ENCODE measurements around the gene PADI4.

The PADI4 gene

GRCh38 chr1:17307946-17308345 is at the start of gene PADI4:
TSS of gene PADI4 (plus strand) at chr1:17308197. CDS start at chr1:17308223, 26 bp downstream.
- Histone ChIP-seq H3K4me3 (ENCODE audit: low read depth, low read length) (no peak within 1 kb of the TSS), H3K4me1 (ENCODE audit: control insufficient read depth, insufficient read depth, low read length) (no peaks in the 10 kb centered on the region), H3K36me3 (ENCODE audit: control insufficient read depth in 2 of 2, insufficient read depth in 1 of 2, low read length in 2 of 2) (no peaks in the 10 kb centered on the region), H3K27ac (ENCODE audit: extremely low read depth, low read depth, low read length) (no peak within 1 kb of the TSS), H3K9me3 (ENCODE audit: control insufficient read depth, insufficient read depth, low read depth, low read length) (no peaks in the 10 kb centered on the region)
- POLR2A ChIA-PET: no interaction called here
- CTCF ChIA-PET: interaction anchor here (0.8 to 1.4 kb wide), 2 partner anchors 14 to 49 kb away, joined by 3 read pairs; no protein-coding TSS in a partner anchor
- TF ChIP-seq ZNF610 (tag by site-specific recombination; IDR thresholded peaks at IDR 0.05; ENCODE audit: borderline replicate concordance) (no peak), KLF1 (tag by site-specific recombination; IDR thresholded peaks at IDR 0.05) (no peak)

- CTCF ChIA-PET: interaction anchor here (0.6 to 5.7 kb wide), 8 partner anchors 16 to 1713 kb away, joined by 3 to 25 read pairs (median 5); no protein-coding TSS in a partner anchor
- no peak for TF ChIP-seq ZBTB20 (tag by site-specific recombination; IDR thresholded peaks at IDR 0.05)
- TF ChIP-seq SCRT1 (tag by site-specific recombination; IDR thresholded peaks at IDR 0.05; ENCODE audit: borderline replicate concordance): peak; percentile 4; the same call in 1 of the 2 replicates
- TF ChIP-seq SCRT2 (tag by site-specific recombination; IDR thresholded peaks at IDR 0.05): 0 out of 2 replicates have a peak, but pooled peaks have one; percentile 23
- TF ChIP-seq RBAK (tag by site-specific recombination; IDR thresholded peaks at IDR 0.05): no peak
- TF ChIP-seq ZNF335 (tag by site-specific recombination; conservative IDR thresholded peaks at IDR 0.05): no peak
These were observed 49.3 kb upstream of the PADI4 start for GRCh38 chr1:17258758-17259130.

GRCh38 chr1:17259233-17259873 is 48.6 kb upstream of the PADI4 start:
- POLR2A ChIA-PET: no interaction called here
- CTCF ChIA-PET: interaction anchor here (0.6 to 5.7 kb wide), 7 partner anchors 15 to 1713 kb away, joined by 3 to 25 read pairs (median 6); no protein-coding TSS in a partner anchor
- Histone ChIP-seq H3K27ac (ENCODE audit: extremely low read depth, low read depth, low read length) (no peak overlapping the region), H3K36me3 (ENCODE audit: control insufficient read depth in 2 of 2, insufficient read depth in 1 of 2, low read length in 2 of 2) (no peaks in the 10 kb centered on the region), H3K9me3 (ENCODE audit: control insufficient read depth, insufficient read depth, low read depth, low read length) (no peaks in the 10 kb centered on the region), H3K4me1 (ENCODE audit: control insufficient read depth, insufficient read depth, low read length) (no peaks in the 10 kb centered on the region), H3K4me3 (ENCODE audit: low read depth, low read length) (no peak overlapping the region)
- TF ChIP-seq ZFHX2 (tag by site-specific recombination; conservative IDR thresholded peaks at IDR 0.05) (0 out of 2 replicates have a peak, but pooled peaks have one; percentile 1), ZNF558 (tag by site-specific recombination; IDR thresholded peaks at IDR 0.05) (no peak)

More at GRCh38 chr1:17258758-17259130, 49.3 kb upstream of the PADI4 start:
- POLR2A ChIA-PET: no interaction called here
- H3K9me3 ChIP-seq (ENCODE audit: control insufficient read depth, insufficient read depth, low read depth, low read length): no peaks in the 10 kb centered on the region
- H3K4me1 ChIP-seq (ENCODE audit: control insufficient read depth, insufficient read depth, low read length): no peaks in the 10 kb centered on the region
- no peaks in the 10 kb centered on the region for H3K36me3 ChIP-seq (ENCODE audit: control insufficient read depth in 2 of 2, insufficient read depth in 1 of 2, low read length in 2 of 2)
- H3K4me3 ChIP-seq (ENCODE audit: low read depth, low read length): no peak overlapping the region
- H3K27ac ChIP-seq (ENCODE audit: extremely low read depth, low read depth, low read length): no peak overlapping the region

GRCh38 chr1:17260264-17260663 is 47.7 kb upstream of the PADI4 start:
- ChIA-PET POLR2A (no interaction called here), CTCF (interaction anchor here (3.5 to 5.7 kb wide), 2 partner anchors 14 to 23 kb away, joined by 13 to 25 read pairs; no protein-coding TSS in a partner anchor)
- no peak overlapping the region for H3K27ac ChIP-seq (ENCODE audit: extremely low read depth, low read depth, low read length)
- H3K9me3 ChIP-seq (ENCODE audit: control insufficient read depth, insufficient read depth, low read depth, low read length): no peaks in the 10 kb centered on the region
- no peak for TF ChIP-seq ZBTB10 (tag by site-specific recombination; IDR thresholded peaks at IDR 0.05)
- TF ChIP-seq ZNF121 (tag by site-specific recombination; IDR thresholded peaks at IDR 0.05): no peak
- no peak for TF ChIP-seq GFI1B (tag by site-specific recombination; IDR thresholded peaks at IDR 0.05)
- no peak overlapping the region for H3K4me3 ChIP-seq (ENCODE audit: low read depth, low read length)
- H3K36me3 ChIP-seq (ENCODE audit: control insufficient read depth in 2 of 2, insufficient read depth in 1 of 2, low read length in 2 of 2): no peaks in the 10 kb centered on the region
- no peaks in the 10 kb centered on the region for H3K4me1 ChIP-seq (ENCODE audit: control insufficient read depth, insufficient read depth, low read length)
